Thyroid gland (tissue), 4 donors: ENCODE data around the gene DCHS1.

Source experiments
- POLR2A ChIP-seq, 2 donors: fragments of 450-650 bp; IDR thresholded peaks; one replicate each; pipeline ENCODE4 v1.6.1; 2017; ENCODE audit warnings: antibody characterized with exemption in 2 of 2, mild to moderate bottlenecking in 2 of 2, moderate library complexity in 1 of 2
- TF ChIP-seq, protein P1 (sequence below), 6 experiments: fragments of 200-600 bp in 3 of 6; fragments of 450-650 bp in 3 of 6; sonication (generic) in 3 of 6; IDR thresholded peaks; one replicate each; pipeline ENCODE4 v1.5.1; 2016 to 2019; ENCODE audit warnings: antibody characterized with exemption in 6 of 6, mild to moderate bottlenecking in 2 of 6, inconsistent platforms in 1 of 6, moderate library complexity in 1 of 6

GRCh38 chr11:6677018-6677417 is 21.4 kb upstream of the DCHS1 start:
- TF ChIP-seq POLR2A (IDR thresholded peaks at IDR 0.05), result no peak
- TF ChIP-seq, protein P1, sequence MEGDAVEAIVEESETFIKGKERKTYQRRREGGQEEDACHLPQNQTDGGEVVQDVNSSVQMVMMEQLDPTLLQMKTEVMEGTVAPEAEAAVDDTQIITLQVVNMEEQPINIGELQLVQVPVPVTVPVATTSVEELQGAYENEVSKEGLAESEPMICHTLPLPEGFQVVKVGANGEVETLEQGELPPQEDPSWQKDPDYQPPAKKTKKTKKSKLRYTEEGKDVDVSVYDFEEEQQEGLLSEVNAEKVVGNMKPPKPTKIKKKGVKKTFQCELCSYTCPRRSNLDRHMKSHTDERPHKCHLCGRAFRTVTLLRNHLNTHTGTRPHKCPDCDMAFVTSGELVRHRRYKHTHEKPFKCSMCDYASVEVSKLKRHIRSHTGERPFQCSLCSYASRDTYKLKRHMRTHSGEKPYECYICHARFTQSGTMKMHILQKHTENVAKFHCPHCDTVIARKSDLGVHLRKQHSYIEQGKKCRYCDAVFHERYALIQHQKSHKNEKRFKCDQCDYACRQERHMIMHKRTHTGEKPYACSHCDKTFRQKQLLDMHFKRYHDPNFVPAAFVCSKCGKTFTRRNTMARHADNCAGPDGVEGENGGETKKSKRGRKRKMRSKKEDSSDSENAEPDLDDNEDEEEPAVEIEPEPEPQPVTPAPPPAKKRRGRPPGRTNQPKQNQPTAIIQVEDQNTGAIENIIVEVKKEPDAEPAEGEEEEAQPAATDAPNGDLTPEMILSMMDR (IDR thresholded peaks at IDR 0.05), result no peak
